H1 (cell line): ENCODE data around the gene SEMA3A. TPM values are rescaled to one million over a fixed set of nuclear protein-coding genes. Genes with fewer than 3 reads are reported as not detected.
A peak's percentile ranks its signal among the peaks of the same experiment; 100 is the strongest.

Experiments used
- CTCF ChIA-PET: fragments of 300-600 bp; sonication (Branson Sonifier 250); formaldehyde crosslinking; loops from one replicate; lab custom pipeline; 2021; ENCODE audit not compliant: partially characterized antibody; lab: Charles Lee
- POLR2A ChIA-PET: fragments of 300-600 bp; sonication (Branson Sonifier 250); formaldehyde crosslinking; loops from one replicate; lab custom pipeline; 2021; ENCODE audit warnings: inconsistent platforms; ENCODE audit not compliant: partially characterized antibody; lab: Charles Lee
- DNase-seq, 2 experiments: peaks; one replicate each; pipeline versions ENCODE4 v3.0.0 to v3.0.0-alpha.2; 2010 to 2022; ENCODE audit warnings: low spot score in 2 of 2, low read depth in 1 of 2, mixed read lengths in 1 of 2
- FAIRE-seq: peaks from 2 replicates; lab custom pipeline; 2011; peaks lifted over from hg19 to GRCh38; lab: Jason Lieb, UNC
- H2AFZ ChIP-seq: 2 replicates; pipeline ENCODE4 v1.8.1; 2012; ENCODE audit warnings: low read length, inconsistent platforms
- H2AK5ac ChIP-seq: 2 replicates; pipeline ENCODE4 v1.6.1; 2013; ENCODE audit warnings: low read depth, low read length
- H2BK120ac ChIP-seq: replicated peaks from 2 replicates; pipeline ENCODE3; 2013; ENCODE audit warnings: low read depth, low read length, inconsistent platforms
- H2BK12ac ChIP-seq: 2 replicates; pipeline ENCODE4 v1.6.1; 2013; ENCODE audit warnings: low read depth, low read length
- H2BK15ac ChIP-seq: 2 replicates; pipeline ENCODE4 v1.6.1; 2013; ENCODE audit warnings: low read length
- H2BK20ac ChIP-seq: 2 replicates; pipeline ENCODE4 v1.6.1; 2013; ENCODE audit warnings: low read length
- H2BK5ac ChIP-seq: 2 replicates; pipeline ENCODE4 v1.6.1; 2013; ENCODE audit warnings: low read depth, low read length
- H3K14ac ChIP-seq: 2 replicates; pipeline ENCODE4 v1.6.1; 2013; ENCODE audit warnings: inconsistent platforms; ENCODE audit not compliant: insufficient read length
- H3K18ac ChIP-seq: 2 replicates; pipeline ENCODE4 v1.6.1; 2013; ENCODE audit warnings: low read length; ENCODE audit errors: extremely low read depth
- H3K23ac ChIP-seq: 2 replicates; pipeline ENCODE4 v1.6.1; 2013; ENCODE audit warnings: inconsistent platforms; ENCODE audit not compliant: insufficient read length
- H3K23me2 ChIP-seq: 2 replicates; pipeline ENCODE4 v1.6.1; 2013; ENCODE audit warnings: low read depth, low read length
- H3K27ac ChIP-seq: 2 replicates; pipeline ENCODE4 v1.6.1; 2011; ENCODE audit warnings: low read depth, low read length, inconsistent platforms
- H3K27me3 ChIP-seq, 4 experiments: replicated peaks in 1 of 4; 1 replicate in 1 of 4; 2 replicates in 3 of 4; pipeline versions ENCODE4 v1.6.1 to v1.8.1; 2011 to 2013; ENCODE audit warnings: low read length in 3 of 4, mild to moderate bottlenecking in 3 of 4, inconsistent platforms in 2 of 4, mixed read lengths in 2 of 4, moderate library complexity in 1 of 4; ENCODE audit not compliant: control insufficient read depth in 3 of 4, insufficient read depth in 3 of 4; ENCODE audit errors: extremely low read depth in 1 of 4
- H3K36me3 ChIP-seq, 4 experiments: 2 replicates each; pipeline versions ENCODE4 v1.6.1 to v1.8.1; 2011 to 2013; ENCODE audit warnings: mild to moderate bottlenecking in 4 of 4, low read length in 3 of 4, moderate library complexity in 2 of 4, control low read depth in 1 of 4, inconsistent platforms in 1 of 4; ENCODE audit not compliant: insufficient read depth in 4 of 4, control insufficient read depth in 2 of 4
- H3K4ac ChIP-seq: replicated peaks from 2 replicates; pipeline ENCODE3; 2013; ENCODE audit warnings: low read length, low read depth, mixed read lengths, inconsistent platforms; ENCODE audit not compliant: insufficient read length
- H3K4me1 ChIP-seq, 4 experiments: replicated peaks in 1 of 4; 1 replicate in 1 of 4; 2 replicates in 3 of 4; pipeline versions ENCODE4 v1.6.1 to v1.8.1; 2011 to 2013; ENCODE audit warnings: low read length in 3 of 4, inconsistent platforms in 2 of 4, mixed read lengths in 1 of 4; ENCODE audit not compliant: insufficient read depth in 4 of 4, control insufficient read depth in 3 of 4
- H3K4me2 ChIP-seq, 2 experiments: 2 replicates each; pipeline versions ENCODE4 v1.6.1 to v1.8.1; 2011 to 2013; ENCODE audit warnings: low read depth in 2 of 2, low read length in 2 of 2, control low read depth in 1 of 2, inconsistent platforms in 1 of 2, mild to moderate bottlenecking in 1 of 2; ENCODE audit not compliant: insufficient read depth in 1 of 2
- H3K4me3 ChIP-seq, 4 experiments: fragments of 200-600, 300-600 bp in 1 of 4; sonication (generic), shearing (Covaris generic), sonication (Bioruptor Twin) in 1 of 4; 2 replicates each; pipeline versions ENCODE4 v1.5.1 to v1.8.1; 2011 to 2016; ENCODE audit warnings: low read length in 4 of 4, low read depth in 3 of 4, control low read depth in 2 of 4, inconsistent platforms in 2 of 4, mild to moderate bottlenecking in 2 of 4, mixed read lengths in 1 of 4, moderate library complexity in 1 of 4; ENCODE audit not compliant: insufficient read depth in 2 of 4; ENCODE audit errors: extremely low read depth in 1 of 4
- H3K56ac ChIP-seq: replicated peaks from 2 replicates; pipeline ENCODE3; 2013; ENCODE audit warnings: low read depth, mild to moderate bottlenecking, mixed read lengths, low read length, inconsistent platforms; ENCODE audit not compliant: insufficient read length
- H3K79me1 ChIP-seq: 2 replicates; pipeline ENCODE4 v1.6.1; 2013; ENCODE audit warnings: low read depth, low read length, control low read depth
- H3K79me2 ChIP-seq, 2 experiments: 2 replicates each; pipeline versions ENCODE4 v1.6.1 to v1.8.1; 2012 to 2013; ENCODE audit warnings: low read length in 2 of 2, mild to moderate bottlenecking in 2 of 2, inconsistent platforms in 1 of 2; ENCODE audit not compliant: insufficient read depth in 2 of 2, control insufficient read depth in 1 of 2
- H3K9ac ChIP-seq, 4 experiments: replicated peaks in 1 of 4; 1 replicate in 1 of 4; 2 replicates in 3 of 4; pipeline versions ENCODE4 v1.6.1 to v1.8.1; 2011 to 2013; ENCODE audit warnings: low read depth in 3 of 4, low read length in 3 of 4, control low read depth in 2 of 4, mild to moderate bottlenecking in 2 of 4, moderate library complexity in 2 of 4, inconsistent platforms in 1 of 4; ENCODE audit errors: extremely low read depth in 1 of 4
- H3K9me3 ChIP-seq, 2 experiments: 2 replicates each; pipeline versions ENCODE4 v1.6.1 to v1.8.1; 2012 to 2013; ENCODE audit warnings: mild to moderate bottlenecking in 2 of 2, moderate library complexity in 2 of 2, control low read depth in 1 of 2, inconsistent platforms in 1 of 2, low read depth in 1 of 2, low read length in 1 of 2, mixed read lengths in 1 of 2; ENCODE audit not compliant: insufficient read depth in 2 of 2
- H4K20me1 ChIP-seq, 2 experiments: replicated peaks in 1 of 2; 2 replicates each; pipeline versions ENCODE3 to v1.8.1; 2011 to 2013; ENCODE audit warnings: inconsistent platforms in 2 of 2, low read length in 2 of 2, mild to moderate bottlenecking in 1 of 2; ENCODE audit not compliant: insufficient read depth in 2 of 2, control insufficient read depth in 1 of 2
- H4K5ac ChIP-seq: 2 replicates; pipeline ENCODE4 v1.6.1; 2013; ENCODE audit warnings: low read length, low read depth, mixed read lengths, inconsistent platforms; ENCODE audit not compliant: insufficient read length
- H4K8ac ChIP-seq: 2 replicates; pipeline ENCODE4 v1.8.0; 2013; ENCODE audit warnings: mild to moderate bottlenecking, moderate library complexity, low read length, inconsistent platforms; ENCODE audit not compliant: insufficient read depth; ENCODE audit errors: extremely low read depth
- H4K91ac ChIP-seq: replicated peaks from 2 replicates; pipeline ENCODE3; 2013; ENCODE audit warnings: low read length, mixed read lengths, inconsistent platforms; ENCODE audit not compliant: insufficient read length
- ATF2 ChIP-seq: IDR thresholded peaks from 2 replicates; pipeline ENCODE4 v1.6.1; 2012; ENCODE audit warnings: low read length, inconsistent platforms
- ATF3 ChIP-seq: IDR thresholded peaks from 2 replicates; pipeline ENCODE4 v1.6.1; 2011; ENCODE audit warnings: low read depth, mild to moderate bottlenecking, low read length; ENCODE audit not compliant: insufficient read depth
- BACH1 ChIP-seq: IDR thresholded peaks from 2 replicates; pipeline ENCODE4 v1.6.1; 2012; ENCODE audit warnings: low read length, improper control_type of control experiment
- CEBPB ChIP-seq: IDR thresholded peaks from 2 replicates; pipeline ENCODE4 v1.6.1; 2012; ENCODE audit warnings: low read depth, low read length
- EP300 ChIP-seq, 2 experiments: IDR thresholded peaks; 1 replicate in 1 of 2; 2 replicates in 1 of 2; pipeline ENCODE4 v1.6.1; 2011 to 2012; ENCODE audit warnings: low read depth in 2 of 2, low read length in 2 of 2, mild to moderate bottlenecking in 2 of 2, borderline replicate concordance in 1 of 2, inconsistent platforms in 1 of 2, moderate library complexity in 1 of 2
- NANOG ChIP-seq: IDR thresholded peaks from 2 replicates; pipeline ENCODE4 v1.6.1; 2011; ENCODE audit warnings: low read length, low read depth, mild to moderate bottlenecking, inconsistent platforms; ENCODE audit not compliant: insufficient read depth, poor library complexity, severe bottlenecking
- TAF1 ChIP-seq: IDR thresholded peaks from 2 replicates; pipeline ENCODE4 v1.6.1; 2011; ENCODE audit warnings: mild to moderate bottlenecking, low read depth, low read length
- WGBS, 2 experiments: shearing (Covaris generic) in 1 of 2; methylation state at CpG; one replicate each; pipeline versions ENCODE4 v1.1.6 to v1.1.7; 2013 to 2015; ENCODE audit warnings: low lambda C conversion rate in 2 of 2, mixed read lengths in 2 of 2, inconsistent platforms in 1 of 2, low coverage in 1 of 2, missing lambda C conversion rate in 1 of 2; ENCODE audit not compliant: insufficient replicate concordance in 2 of 2, insufficient coverage in 1 of 2, insufficient read length in 1 of 2; ENCODE audit errors: extremely low coverage in 1 of 2, missing lambda C conversion rate in 1 of 2; 5-methylcytosine and 5-hydroxymethylcytosine counted together
- polyA plus RNA-seq, 7 experiments: library from polyadenylated mRNA; depleted of rRNA in 3 of 7; stranded (reverse) in 5 of 7; unstranded in 2 of 7; fragments of >200 nt in 5 of 7; fragments of 200-250 nt in 2 of 7; gene quantifications; 1 replicate in 5 of 7; 2 replicates in 1 of 7; 4 replicates in 1 of 7; pipeline versions ENCODE4 v1.2.1 to v1.2.3, GENCODE V29; 2011 to 2013; ENCODE audit warnings: missing spikeins in 2 of 7, mixed read lengths in 2 of 7
- total RNA-seq: library from RNA; stranded (reverse); fragmentation: NEBNext Ultra II Directional; extraction: Animal tissue kit (Norgen Biotek cat#: 25700); gene quantifications from 2 replicates; pipeline ENCODE4 v1.2.1, GENCODE V29; 2021

Gene SEMA3A
- total and polyA plus RNA-seq, 2 of the 8 experiments (the other 6 are each of a cell fraction or from before 2014, with no cell fraction given), result 8.1 to 45.9 TPM

GRCh38 chr7:84144935-84145334 lies 49.7 kb downstream of the SEMA3A start:
- no peak for DNase-seq
- no peaks in the 10 kb centered on the region for H3K79me1 ChIP-seq
- no peak overlapping the region for H3K56ac ChIP-seq
- H3K27ac ChIP-seq, result no peak overlapping the region; the same call in 1 of the 2 replicates
- H4K8ac ChIP-seq, result no peak overlapping the region
- H3K4ac ChIP-seq, result no peak overlapping the region
- H3K27me3 ChIP-seq, result no peaks in the 10 kb centered on the region
- peak overlapping the region; percentile 38 for H2BK120ac ChIP-seq
- no peak overlapping the region for H2AK5ac ChIP-seq
- TF ChIP-seq BACH1 (no peak), EP300 (IDR thresholded peaks at IDR 0.05; ENCODE audit: borderline replicate concordance in 1 of 2, low read depth in 2 of 2, low read length in 2 of 2) (no peak), ATF2 (no peak), ATF3 (no peak), NANOG (no peak), TAF1 (no peak), CEBPB (no peak)
- peaks cover 0 to 90% of the 10 kb centered on the region in 2 experiments; a peak in 3 of 4 replicates for H3K79me2 ChIP-seq
- H2BK5ac ChIP-seq, result no peak overlapping the region; the same call in 1 of the 2 replicates
- POLR2A ChIA-PET, result no interaction called here
- H3K4me1 ChIP-seq, result peaks cover 0 to 21% (median 8%) of the 10 kb centered on the region in 4 experiments; a peak in 5 of 7 replicates
- H2BK15ac ChIP-seq, result no peak overlapping the region
- H4K20me1 ChIP-seq, result no peaks in the 10 kb centered on the region
- no peak overlapping the region for H3K23ac ChIP-seq
- H3K18ac ChIP-seq, result no peak overlapping the region; the same call in 1 of the 2 replicates
- no peaks in the 10 kb centered on the region for H3K9me3 ChIP-seq
- no peak overlapping the region for H2AFZ ChIP-seq
- no peak overlapping the region for H2BK20ac ChIP-seq
- peak overlapping the region; percentile 44 to 46; a peak in 2 of 4 replicates for H3K4me2 ChIP-seq
- H4K91ac ChIP-seq, result peak overlapping the region; percentile 84
- peak overlapping the region; percentile 95 for H4K5ac ChIP-seq
- no peaks in the 10 kb centered on the region; a peak in 1 of 8 replicates for H3K36me3 ChIP-seq
- CTCF ChIA-PET, result no interaction called here
- WGBS, 2 experiments, result 41% methylated on average over 1 of the region's 1 CpG; no CpG with 5 or more reads in 1 of the 2 experiments
- FAIRE-seq, result no peak
- no peak overlapping the region for H3K9ac ChIP-seq
- H3K14ac ChIP-seq, result no peak overlapping the region
- peak overlapping the region; percentile 40; the same call in 1 of the 2 replicates for H2BK12ac ChIP-seq
- H3K4me3 ChIP-seq, result peak overlapping the region in 1 of 4 experiments; percentile 25; a peak in 1 of 8 replicates
- no peaks in the 10 kb centered on the region for H3K23me2 ChIP-seq
